AG20443 (cell line): ENCODE data around the gene ANKRD20A1.
"Not testable (repeated sequence)": the region's sequence is repeated elsewhere in the genome, so short reads cannot be mapped to it uniquely, and the experiment has no call there.

Experiments
- DNase-seq: peaks from one replicate; pipeline ENCODE4 v3.0.0; 2012; ENCODE audit warnings: low spot score, mixed read lengths

Gene ANKRD20A1

GRCh38 chr9:67858871-67859270 lies at the start of gene ANKRD20A1:
TSS of gene ANKRD20A1 (plus strand) at chr9:67858931. CDS start at chr9:67859427, 496 bp downstream.
- DNase-seq = not testable (repeated sequence)

- DNase-seq = not testable (repeated sequence)
These were observed 26.6 kb upstream of the ANKRD20A1 start for GRCh38 chr9:67832088-67832487.
